SU-DHL-6 (cell line): ENCODE measurements around the gene RNF181.

ENCODE experiments used
- H2AFZ ChIP-seq: fragments of 200-600 bp; sonication (generic); 2 replicates; pipeline ENCODE4 v1.6.1; 2014; ENCODE audit warnings: low read depth, mild to moderate bottlenecking, moderate library complexity, mixed read lengths, antibody characterized with exemption, low read length; ENCODE audit not compliant: severe bottlenecking
- H3F3A ChIP-seq: fragments of 200-600 bp; shearing (Covaris generic); 2 replicates; pipeline ENCODE4 v1.6.0; 2016; ENCODE audit warnings: antibody characterized with exemption, mild to moderate bottlenecking; ENCODE audit not compliant: insufficient read depth
- H3K27ac ChIP-seq: fragments of 200-600 bp; sonication (generic); 2 replicates; pipeline ENCODE4 v1.5.1; 2016; ENCODE audit warnings: low read depth, mild to moderate bottlenecking, low read length, moderate library complexity, mixed read lengths
- H3K27me3 ChIP-seq: fragments of 200-600 bp; sonication (generic), shearing (Covaris generic); 2 replicates; pipeline ENCODE4 v1.6.0; 2014; ENCODE audit warnings: mild to moderate bottlenecking, low read length
- H3K36me3 ChIP-seq: fragments of 200-600 bp; sonication (generic); 2 replicates; pipeline ENCODE4 v1.6.1; 2014; ENCODE audit warnings: mild to moderate bottlenecking, low read length, mixed read lengths
- H3K4me2 ChIP-seq: fragments of 300-600, 200-600 bp; shearing (Covaris generic), sonication (generic); 2 replicates; pipeline ENCODE4 v1.6.0; 2014; ENCODE audit warnings: low read length, low read depth, mild to moderate bottlenecking; ENCODE audit not compliant: poor library complexity, severe bottlenecking
- H3K4me3 ChIP-seq: fragments of 200-600 bp; sonication (generic); 2 replicates; pipeline ENCODE4 v1.5.1; 2014; ENCODE audit warnings: antibody characterized with exemption, low read length, mild to moderate bottlenecking, mixed read lengths; ENCODE audit not compliant: insufficient read depth, poor library complexity, severe bottlenecking
- H3K79me2 ChIP-seq: fragments of 200-600 bp; sonication (generic); 2 replicates; pipeline ENCODE4 v1.6.1; 2014; ENCODE audit warnings: mild to moderate bottlenecking, low read length, moderate library complexity; ENCODE audit not compliant: insufficient read depth
- H3K9ac ChIP-seq: fragments of 200-600 bp; sonication (generic); 2 replicates; pipeline ENCODE4 v1.7.0; 2014; ENCODE audit warnings: mild to moderate bottlenecking, low read length
- H3K9me2 ChIP-seq: fragments of 200-600 bp; sonication (generic); replicated peaks from 2 replicates; pipeline ENCODE4 v1.6.1; 2014; ENCODE audit warnings: low read length; ENCODE audit not compliant: insufficient read depth
- H3K9me3 ChIP-seq: fragments of 200-600 bp; sonication (generic); 2 replicates; pipeline ENCODE4 v1.6.1; 2014; ENCODE audit warnings: low read length, mixed read lengths; ENCODE audit not compliant: insufficient read depth
- H4K20me1 ChIP-seq: fragments of 200-600 bp; sonication (generic); 2 replicates; pipeline ENCODE4 v1.6.1; 2014; ENCODE audit warnings: low read depth, mild to moderate bottlenecking, antibody characterized with exemption, low read length, moderate library complexity, mixed read lengths
- CTCF ChIP-seq: fragments of 200-600 bp; sonication (generic); IDR thresholded peaks from one replicate; pipeline ENCODE4 v1.5.1; 2017; ENCODE audit warnings: antibody characterized with exemption, mild to moderate bottlenecking, low read length, moderate library complexity; ENCODE audit not compliant: insufficient read depth, poor library complexity, severe bottlenecking
- EZH2phosphoT487 ChIP-seq: fragments of 200-600 bp; sonication (generic), shearing (Covaris generic); conservative IDR thresholded peaks from 2 replicates; pipeline ENCODE4 v1.6.1; 2018; ENCODE audit warnings: mild to moderate bottlenecking, antibody characterized with exemption, low read length, moderate library complexity, mixed read lengths

The RNF181 gene

GRCh38 chr2:85646166-85646565 is 50.6 kb downstream of the RNF181 start:
- Histone ChIP-seq H3K9me2 (no peaks in the 10 kb centered on the region), H3K9ac (no peak overlapping the region), H3F3A (no peaks in the 10 kb centered on the region), H3K27me3 (no peaks in the 10 kb centered on the region), H3K4me2 (no peak overlapping the region), H3K4me3 (no peak overlapping the region), H2AFZ (no peak overlapping the region), H3K36me3 (peaks cover 34% of the 10 kb centered on the region), H3K27ac (no peak overlapping the region), H3K9me3 (no peaks in the 10 kb centered on the region), H3K79me2 (no peaks in the 10 kb centered on the region), H4K20me1 (0 out of 2 replicates have a peak, but pooled peaks cover 8% of the 10 kb centered on the region)
- TF ChIP-seq EZH2phosphoT487 (no peak), CTCF (no peak)
